Fibroblast of the aortic adventitia (primary cell): ENCODE data around the gene RASSF8. TPM values are rescaled to one million over a fixed set of nuclear protein-coding genes. Genes with fewer than 3 reads are reported as not detected.

Experiments
- DNase-seq: peaks from one replicate; pipeline ENCODE4 v3.0.0-alpha.2; 2010; ENCODE audit warnings: low read depth
- H3K4me3 ChIP-seq: 2 replicates; pipeline ENCODE4 v1.5.1; 2011; ENCODE audit warnings: low read depth, mild to moderate bottlenecking, control low read depth, low read length, moderate library complexity
- total RNA-seq: library from RNA; depleted of rRNA; stranded (reverse); fragments of >200 nt; gene quantifications from 2 replicates; pipeline ENCODE4 v1.2.3, GENCODE V29; 2012; ENCODE audit warnings: low replicate concordance
- TF ChIP-seq, protein P1 (sequence below): IDR thresholded peaks from 2 replicates; pipeline ENCODE4 v1.5.1; 2011; ENCODE audit warnings: mild to moderate bottlenecking, low read length, control low read depth, inconsistent platforms; ENCODE audit not compliant: insufficient read depth

Gene RASSF8
- total RNA-seq, 1 donor, result 128 TPM

DNA sequence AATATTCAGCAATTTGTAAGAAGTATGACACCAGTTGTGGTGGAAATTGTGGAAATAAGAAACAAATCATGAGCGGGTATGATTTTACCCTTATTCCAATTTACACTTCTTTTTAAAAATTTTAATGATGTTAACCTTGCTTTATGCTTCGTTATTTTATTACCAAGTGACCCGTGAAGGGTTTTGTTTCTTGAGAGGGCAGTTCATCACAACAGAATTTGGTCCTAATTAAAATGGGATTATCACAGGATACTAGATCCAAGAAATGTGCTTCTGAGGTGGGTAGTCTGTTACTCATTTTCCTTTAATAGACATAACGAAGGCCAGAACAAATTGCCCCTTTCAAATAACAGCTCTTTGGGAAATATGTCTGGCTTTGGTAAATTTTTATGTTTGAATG is 25.5 kb upstream of the RASSF8 start:
- DNase-seq, result no peak
- TF ChIP-seq, protein P1, sequence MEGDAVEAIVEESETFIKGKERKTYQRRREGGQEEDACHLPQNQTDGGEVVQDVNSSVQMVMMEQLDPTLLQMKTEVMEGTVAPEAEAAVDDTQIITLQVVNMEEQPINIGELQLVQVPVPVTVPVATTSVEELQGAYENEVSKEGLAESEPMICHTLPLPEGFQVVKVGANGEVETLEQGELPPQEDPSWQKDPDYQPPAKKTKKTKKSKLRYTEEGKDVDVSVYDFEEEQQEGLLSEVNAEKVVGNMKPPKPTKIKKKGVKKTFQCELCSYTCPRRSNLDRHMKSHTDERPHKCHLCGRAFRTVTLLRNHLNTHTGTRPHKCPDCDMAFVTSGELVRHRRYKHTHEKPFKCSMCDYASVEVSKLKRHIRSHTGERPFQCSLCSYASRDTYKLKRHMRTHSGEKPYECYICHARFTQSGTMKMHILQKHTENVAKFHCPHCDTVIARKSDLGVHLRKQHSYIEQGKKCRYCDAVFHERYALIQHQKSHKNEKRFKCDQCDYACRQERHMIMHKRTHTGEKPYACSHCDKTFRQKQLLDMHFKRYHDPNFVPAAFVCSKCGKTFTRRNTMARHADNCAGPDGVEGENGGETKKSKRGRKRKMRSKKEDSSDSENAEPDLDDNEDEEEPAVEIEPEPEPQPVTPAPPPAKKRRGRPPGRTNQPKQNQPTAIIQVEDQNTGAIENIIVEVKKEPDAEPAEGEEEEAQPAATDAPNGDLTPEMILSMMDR, result no peak
- H3K4me3 ChIP-seq, result no peak overlapping the region

DNA sequence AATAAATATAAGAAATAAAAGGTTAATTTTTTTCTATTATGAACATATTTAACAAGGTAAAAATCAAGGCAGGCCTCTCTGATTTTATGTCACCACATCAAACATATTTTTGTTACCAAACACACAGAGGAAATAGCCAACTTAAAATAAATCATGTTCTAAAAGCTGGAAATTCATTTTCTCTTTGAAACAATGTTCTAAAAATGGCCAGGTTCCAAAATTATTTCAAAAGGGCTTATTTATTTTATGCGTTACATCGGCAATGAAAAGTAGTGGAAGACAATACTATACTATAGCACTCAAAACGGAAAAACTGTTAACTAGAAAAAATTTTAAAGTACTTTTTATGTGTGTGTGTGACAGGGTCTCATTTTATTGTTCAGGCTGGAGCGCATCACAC is 24.0 kb upstream of the RASSF8 start:
- DNase-seq, result no peak
- no peak overlapping the region for H3K4me3 ChIP-seq
- TF ChIP-seq, protein P1, result no peak

DNA sequence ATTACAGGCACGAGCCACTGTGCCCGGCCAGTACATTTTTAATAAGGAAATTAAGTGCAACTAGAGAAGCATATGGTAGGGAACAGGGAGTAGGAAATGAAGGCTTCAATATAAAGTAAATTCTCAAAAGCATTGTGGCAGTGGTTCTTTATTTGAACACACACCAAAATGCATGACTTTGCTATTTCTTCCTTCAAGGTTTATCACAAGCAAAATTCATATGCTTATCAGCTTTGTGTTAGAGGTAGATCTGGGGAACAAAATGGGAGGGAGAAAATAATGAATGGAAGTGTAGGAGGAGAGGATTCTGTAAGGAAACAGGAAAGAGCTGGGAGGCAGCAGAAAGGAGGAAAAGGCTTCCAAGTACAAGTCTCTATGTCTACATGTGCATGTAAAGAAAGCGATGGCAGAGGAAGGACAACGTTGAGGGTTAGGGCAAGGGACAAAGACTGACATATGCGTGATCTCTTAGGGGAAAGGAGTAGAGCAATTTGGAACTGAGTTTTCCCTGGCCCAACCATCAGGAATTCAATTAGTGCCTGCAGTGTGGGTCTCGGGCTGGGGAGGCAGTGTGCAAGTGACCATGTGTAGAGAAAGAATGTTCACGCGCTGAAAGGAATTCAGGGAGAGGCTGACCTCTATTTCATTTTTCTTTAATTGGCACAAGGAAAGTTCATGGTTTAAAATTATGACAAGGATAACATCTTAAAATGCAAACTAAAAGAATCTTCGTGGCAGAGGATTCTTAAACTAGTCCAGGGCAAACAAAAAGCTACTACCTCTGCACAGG is 22.9 kb upstream of the RASSF8 start:
- no peak for DNase-seq
- no peak overlapping the region for H3K4me3 ChIP-seq
- TF ChIP-seq, protein P1, result no peak

DNA sequence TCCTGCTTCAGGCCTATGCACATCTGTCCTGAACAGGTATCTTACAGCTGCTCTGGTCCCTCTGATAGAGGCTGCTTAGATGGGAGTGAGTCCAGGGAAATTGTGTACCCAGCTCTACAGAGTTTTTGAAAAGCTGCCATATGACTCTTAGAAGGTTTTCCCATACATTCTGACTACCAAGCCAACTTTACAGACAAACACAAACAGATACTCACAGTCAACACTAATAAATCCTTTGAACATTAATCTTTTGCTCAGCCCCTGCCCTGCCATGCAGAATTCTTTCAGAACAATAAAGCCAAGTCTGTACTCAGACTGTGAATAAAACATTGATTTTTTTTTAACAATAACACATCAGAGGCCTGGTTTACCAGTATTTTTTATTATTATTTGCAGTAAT is 21.4 kb upstream of the RASSF8 start:
- TF ChIP-seq, protein P1, result no peak
- DNase-seq, result no peak
- H3K4me3 ChIP-seq, result no peak overlapping the region

DNA sequence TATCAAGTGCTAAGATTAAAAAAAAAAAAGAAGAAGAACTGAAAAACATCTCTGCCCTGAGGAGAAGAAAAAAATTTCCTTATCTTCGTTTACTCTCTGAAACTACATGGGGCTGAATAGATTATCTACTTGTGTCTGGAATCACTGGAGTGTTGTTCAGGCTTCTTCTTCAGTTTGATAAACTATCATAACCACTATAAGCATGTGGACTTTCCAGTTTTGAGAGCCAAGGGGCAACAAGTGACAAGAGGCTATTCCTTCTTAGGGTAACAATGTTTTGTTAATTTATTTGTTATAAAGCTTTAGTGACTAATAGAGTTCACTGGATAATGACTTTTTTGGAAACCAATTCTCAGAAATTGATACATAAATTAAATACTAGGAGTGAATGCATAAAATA is 19.9 kb upstream of the RASSF8 start:
- DNase-seq, result no peak
- TF ChIP-seq, protein P1, result no peak

DNA sequence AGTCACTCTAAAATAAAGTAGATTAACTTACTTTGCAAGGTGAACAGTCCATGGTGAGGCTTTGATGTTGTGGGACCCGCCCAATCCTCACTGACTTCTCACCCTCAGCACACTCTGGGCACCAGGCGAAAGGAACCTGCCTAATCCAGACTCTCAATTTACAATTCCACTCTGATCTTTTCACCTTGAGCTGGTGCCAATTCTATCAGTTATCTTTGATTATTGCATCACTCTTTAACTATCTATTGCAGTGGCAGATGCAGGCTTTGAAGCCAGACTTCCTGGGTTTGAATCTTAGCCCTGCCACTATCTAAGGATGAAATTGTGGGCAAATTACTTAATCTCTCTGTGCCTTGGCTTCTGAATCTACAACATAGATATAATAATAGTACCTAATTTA is 18.9 kb upstream of the RASSF8 start:
- H3K4me3 ChIP-seq, result no peak overlapping the region
- TF ChIP-seq, protein P1, result no peak
- no peak for DNase-seq

More for the DNA sequence above, 19.9 kb upstream of the RASSF8 start:
- H3K4me3 ChIP-seq, result no peak overlapping the region

DNA sequence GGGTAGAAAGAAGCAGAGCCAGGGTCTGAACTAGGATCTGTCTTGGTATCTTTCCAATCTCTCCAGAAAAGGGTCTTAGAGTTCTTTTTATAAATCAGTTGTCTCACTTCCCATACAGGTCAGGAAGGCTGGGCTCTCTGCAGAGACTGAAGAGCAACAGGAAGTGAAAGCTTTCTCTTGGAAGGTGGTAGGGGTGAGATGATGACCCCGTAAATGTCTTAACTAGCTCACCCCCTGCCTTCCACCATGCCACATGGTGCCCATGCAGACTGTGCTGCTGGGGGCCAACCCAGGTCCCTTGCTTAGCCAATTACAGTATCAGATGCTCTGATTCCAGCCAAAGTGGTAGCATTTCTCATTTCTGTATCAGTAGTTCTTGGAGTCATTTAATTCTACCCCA is 17.6 kb upstream of the RASSF8 start:
- no peak overlapping the region for H3K4me3 ChIP-seq
- no peak for DNase-seq
- TF ChIP-seq, protein P1, result no peak
